HepG2 (cell line): Measurements from ENCODE around the gene MFSD8.

Experiments
- THAP8 ChIP-seq: sonication (generic); formaldehyde crosslinking; IDR thresholded peaks from 2 replicates; pipeline ENCODE4 v1.5.1; 2020; ENCODE audit warnings: missing genetic modification reagents, mild to moderate bottlenecking, borderline replicate concordance
- USF2 ChIP-seq, 2 experiments: sonication (generic) in 1 of 2; formaldehyde crosslinking in 1 of 2; IDR thresholded peaks; 2 replicates each; pipeline versions ENCODE4 v1.5.1 to v1.6.1; 2011 to 2020; ENCODE audit warnings: borderline replicate concordance in 1 of 2, low read depth in 1 of 2, low read length in 1 of 2, mild to moderate bottlenecking in 1 of 2, missing genetic modification reagents in 1 of 2, moderate library complexity in 1 of 2

- TF ChIP-seq USF2 (IDR thresholded peaks at IDR 0.05; ENCODE audit: low read depth, low read length) (no peak), USF2 (CRISPR knock-in tag; IDR thresholded peaks at IDR 0.05; ENCODE audit: borderline replicate concordance) (no peak), THAP8 (CRISPR knock-in tag) (no peak)
Observed at GRCh38 chr4:127896528-127896927, 68.4 kb downstream of the MFSD8 start.
